ENCODE data around the gene SEMA4F.

Gene SEMA4F

DNA sequence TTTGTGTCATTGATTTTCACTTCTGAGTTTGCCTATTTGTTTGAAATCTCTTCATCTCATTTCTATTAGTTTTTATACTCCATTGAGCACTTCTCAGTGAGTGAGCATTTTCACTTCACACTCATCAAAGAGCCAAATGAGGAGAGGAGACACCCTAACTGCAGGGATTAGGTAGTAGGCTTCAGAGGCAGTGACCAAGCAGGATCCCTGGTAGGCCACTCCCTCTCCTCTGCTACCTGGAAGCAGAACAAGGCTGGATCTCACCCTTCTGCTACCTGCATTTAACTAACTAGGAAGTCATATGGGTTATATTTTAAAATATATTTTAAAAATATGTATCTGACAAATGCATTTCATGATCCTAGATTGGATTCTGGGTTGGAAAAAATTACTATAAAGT lies 52.7 kb downstream of the SEMA4F start:
- no peak for DNase-seq (ENCODE audit: low read depth in 3 of 3)

DNA sequence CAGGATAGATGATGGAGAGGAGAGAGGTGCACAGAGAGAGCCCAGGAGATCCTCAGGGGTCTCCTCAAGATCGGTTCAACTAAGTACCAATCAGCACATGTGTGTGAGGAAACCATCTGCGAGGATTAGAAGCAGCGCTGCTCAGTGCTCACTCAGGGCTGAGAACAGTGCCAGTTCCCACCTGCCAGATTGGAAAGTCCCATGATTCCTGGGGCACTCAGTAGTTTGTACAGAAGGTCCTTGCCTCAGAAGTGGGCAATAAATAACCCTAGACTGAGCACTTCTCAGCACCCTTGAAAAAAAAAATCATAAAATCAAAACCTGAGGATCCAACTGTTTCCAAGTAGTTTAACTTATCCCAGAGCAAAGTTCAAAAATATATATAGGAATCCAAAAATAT lies 53.8 kb downstream of the SEMA4F start:
- no peak for DNase-seq (ENCODE audit: low read depth in 3 of 3)

DNA sequence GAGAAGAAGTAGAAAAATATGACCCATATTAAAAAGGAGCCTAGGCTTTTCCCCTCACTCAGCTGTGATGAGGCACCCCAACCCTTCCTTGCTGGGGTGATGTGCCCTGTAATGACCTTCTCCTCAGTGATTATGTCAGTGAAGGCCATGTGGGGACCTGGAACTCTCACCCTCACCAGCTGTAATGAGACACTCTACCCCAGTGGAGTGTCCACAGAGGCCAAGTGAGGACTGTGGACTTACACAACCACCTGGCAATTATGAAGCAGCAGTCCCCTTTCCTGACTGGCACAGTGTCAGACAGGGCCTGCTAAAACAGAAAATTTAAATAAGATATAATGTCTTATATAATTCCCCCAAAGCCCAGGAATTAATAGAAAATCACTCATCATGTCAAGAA lies 54.2 kb downstream of the SEMA4F start:
- DNase-seq (ENCODE audit: low read depth in 3 of 3) = no peak

DNA sequence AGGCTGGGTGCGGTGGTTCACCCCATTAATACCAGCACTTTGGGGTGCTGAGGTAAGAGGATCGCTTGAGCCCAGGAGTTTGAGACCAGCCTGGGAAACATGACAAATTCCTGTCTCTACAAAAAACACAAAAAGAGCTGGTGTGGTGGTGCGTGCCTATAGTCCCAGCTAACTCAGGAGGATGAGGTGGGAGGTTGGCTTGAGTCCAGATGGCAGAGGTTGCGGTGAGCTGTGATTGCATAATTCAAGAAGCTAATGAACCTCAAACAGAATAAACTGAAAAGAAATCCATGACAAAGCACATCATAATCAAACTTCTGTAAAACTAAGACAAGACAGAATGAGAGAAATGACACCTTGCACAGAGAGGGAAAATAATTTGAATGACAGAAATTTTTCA lies 54.8 kb downstream of the SEMA4F start:
- no peak for DNase-seq (ENCODE audit: low read depth in 3 of 3)

DNA sequence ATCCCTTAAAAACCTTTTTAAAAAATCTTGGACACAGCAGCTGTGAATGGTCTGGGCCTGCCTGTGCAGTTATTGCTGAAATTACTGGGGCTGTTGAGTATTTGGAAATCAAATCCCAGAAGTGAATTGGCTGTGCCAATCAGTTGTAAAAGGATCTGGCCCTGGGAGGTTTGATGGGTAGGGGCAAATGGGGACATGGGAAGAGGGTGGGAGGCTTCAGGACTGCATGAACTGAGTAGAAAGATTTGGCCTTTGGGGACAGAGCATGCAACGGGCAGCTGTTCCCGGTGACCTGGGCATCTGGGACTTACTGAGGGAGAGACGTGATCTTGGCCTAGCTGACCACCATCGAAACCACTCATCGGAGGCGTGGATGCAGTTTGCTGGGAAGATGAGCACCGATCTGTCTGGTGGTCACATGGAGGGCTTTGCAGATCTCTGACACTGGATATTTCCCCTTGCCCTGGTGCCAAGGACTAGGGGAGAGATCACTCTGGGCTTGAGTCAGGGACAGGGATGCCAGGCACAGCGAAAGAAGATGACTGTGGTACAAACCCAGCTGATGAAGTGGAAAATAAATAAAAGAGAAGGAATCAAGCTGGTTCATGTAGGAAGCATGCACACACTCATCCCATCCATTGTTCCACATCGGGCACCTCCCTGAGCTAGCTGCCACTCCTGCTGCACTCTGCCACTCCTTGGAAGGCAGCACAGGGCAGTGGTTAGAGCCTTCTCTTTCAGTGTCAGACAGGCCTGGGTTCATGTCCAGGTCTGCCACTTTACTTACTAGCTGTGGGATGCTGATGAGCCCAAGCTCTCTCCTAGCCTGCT lies 58.4 kb downstream of the SEMA4F start:
- no peak for DNase-seq (ENCODE audit: low read depth in 3 of 3)

DNA sequence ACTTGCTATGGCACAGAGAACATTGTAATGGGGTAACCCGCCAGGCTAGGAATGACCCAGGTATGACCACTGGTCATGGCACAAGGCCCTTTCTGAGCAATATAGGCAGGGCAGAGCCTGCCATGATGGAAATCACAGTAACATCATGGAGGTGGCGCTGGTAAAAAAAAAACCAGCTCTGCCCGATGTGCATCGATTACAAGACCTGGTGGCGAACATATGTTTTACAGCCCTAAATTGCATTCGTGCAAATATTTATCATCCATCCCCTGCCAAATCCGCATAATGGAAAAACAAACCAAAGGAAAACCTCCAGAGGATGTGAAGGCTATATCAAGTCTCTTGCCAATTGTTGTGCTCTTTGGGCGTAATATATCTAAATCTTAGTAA lies 60.6 kb downstream of the SEMA4F start:
- no peak for DNase-seq (ENCODE audit: low read depth in 3 of 3)

DNA sequence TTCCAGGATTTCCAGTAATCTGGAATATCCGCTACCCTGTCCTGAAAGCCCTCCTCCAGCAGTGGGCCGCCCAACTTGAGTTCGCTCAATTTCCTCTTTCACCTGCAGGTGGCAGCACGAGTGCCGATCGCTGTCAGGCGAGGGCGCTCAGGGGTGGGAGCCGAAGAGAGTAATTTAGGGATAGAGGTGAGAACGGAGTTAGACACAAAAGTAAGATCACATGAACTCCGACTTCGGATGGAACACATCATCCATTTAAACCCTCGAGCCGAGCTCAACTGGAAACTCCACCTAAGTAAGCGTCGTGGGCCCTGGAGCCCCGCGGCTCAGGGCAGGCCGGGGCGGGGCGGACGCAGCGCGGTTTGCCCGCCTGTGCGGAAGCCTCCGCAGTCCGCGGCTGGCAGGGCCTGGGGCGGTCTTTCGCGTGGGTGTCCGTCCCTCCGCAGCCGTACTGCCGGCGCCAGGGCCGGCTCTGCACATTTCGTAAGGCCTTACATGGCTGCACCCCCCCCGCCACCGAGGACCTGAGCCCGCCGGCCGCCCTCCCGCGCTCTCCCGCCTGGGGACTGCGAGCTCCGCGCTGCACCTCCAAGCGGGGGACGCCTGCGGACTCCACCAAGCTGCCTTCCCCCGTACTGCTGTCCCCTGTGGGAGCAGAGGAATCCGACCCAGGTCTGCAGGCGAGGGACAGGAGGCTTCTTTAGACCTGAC lies 61.2 kb downstream of the SEMA4F start:
- peak; percentile 65 to 70 (median 67) for DNase-seq (ENCODE audit: low read depth in 3 of 3)

DNA sequence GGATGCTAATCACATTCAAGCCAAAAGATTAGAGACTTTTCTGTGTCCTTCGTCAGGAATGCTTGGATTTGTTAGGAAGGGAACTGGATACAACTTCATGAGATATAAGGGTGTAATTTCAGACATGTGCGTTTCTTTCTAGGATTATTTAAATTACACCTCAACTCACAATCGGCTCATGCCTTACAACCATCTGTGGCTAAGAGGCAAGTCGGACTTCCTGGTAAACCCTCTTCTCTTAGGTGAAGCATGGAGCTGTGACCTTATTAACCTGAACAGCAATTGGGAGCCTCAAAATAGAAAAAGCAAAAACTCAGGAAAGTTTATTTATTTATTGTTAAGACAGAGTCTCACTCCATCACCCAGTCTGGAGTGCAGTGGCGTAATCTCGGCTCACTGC lies 61.8 kb downstream of the SEMA4F start:
- DNase-seq (ENCODE audit: low read depth in 3 of 3) = no peak

DNA sequence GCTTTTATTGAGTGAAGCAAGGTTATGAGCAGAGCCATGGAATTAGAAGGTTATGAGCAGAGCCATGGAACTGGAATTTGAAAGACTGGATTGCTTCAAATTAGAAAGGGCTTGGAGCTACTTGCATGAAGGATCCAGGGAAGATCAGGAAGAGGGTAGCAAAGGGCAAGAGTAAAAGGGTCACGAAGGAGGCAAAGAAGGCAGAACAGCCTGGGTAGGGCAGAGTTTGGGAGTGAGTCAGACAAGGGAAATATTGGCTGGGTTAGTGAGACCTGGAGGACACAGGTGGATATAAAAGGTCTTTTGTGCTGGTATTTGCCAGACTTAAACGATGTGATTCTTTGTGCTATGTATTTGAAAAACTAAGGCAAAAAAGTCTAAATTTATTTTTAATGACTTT lies 65.0 kb downstream of the SEMA4F start:
- DNase-seq (ENCODE audit: low read depth in 3 of 3) = no peak

DNA sequence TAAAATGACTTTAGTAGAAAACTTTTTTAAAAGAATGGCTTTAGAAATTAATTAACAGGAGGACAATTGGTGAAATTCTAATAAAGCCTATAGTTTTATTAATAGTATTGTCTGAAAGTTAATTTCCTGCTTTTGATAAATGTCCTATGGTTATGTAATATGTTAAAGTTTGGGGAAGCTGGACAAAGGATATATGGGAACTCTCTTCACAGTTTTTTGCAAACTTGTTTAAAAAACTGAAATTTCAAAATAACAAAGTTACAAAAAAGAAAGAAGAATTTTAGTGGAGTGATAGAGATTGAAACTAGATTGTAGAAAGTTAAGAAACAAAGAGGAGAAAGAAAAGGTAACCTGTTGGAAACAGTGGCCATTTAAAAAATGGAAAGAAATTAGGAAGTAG lies 67.3 kb downstream of the SEMA4F start:
- no peak for DNase-seq (ENCODE audit: low read depth in 3 of 3)

DNA sequence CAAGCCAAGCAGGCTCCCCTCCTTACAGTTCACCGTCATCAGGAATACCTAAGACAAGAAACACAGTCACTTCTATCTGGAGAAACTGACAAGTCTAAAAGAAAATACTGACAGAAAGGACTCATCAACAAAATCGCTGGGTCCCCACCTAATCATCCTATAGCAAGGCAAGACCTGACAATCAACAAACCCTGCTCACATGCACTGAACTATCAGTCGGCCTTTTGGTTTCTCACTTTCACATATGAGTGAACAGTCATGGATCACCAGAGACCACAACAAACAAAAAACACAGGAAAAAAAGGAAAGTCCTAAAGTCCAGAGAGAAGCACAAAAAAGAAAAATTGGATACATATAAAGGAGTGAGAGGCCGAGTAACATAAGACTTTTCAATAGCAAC lies 70.4 kb downstream of the SEMA4F start:
- DNase-seq (ENCODE audit: low read depth in 3 of 3) = no peak

DNA sequence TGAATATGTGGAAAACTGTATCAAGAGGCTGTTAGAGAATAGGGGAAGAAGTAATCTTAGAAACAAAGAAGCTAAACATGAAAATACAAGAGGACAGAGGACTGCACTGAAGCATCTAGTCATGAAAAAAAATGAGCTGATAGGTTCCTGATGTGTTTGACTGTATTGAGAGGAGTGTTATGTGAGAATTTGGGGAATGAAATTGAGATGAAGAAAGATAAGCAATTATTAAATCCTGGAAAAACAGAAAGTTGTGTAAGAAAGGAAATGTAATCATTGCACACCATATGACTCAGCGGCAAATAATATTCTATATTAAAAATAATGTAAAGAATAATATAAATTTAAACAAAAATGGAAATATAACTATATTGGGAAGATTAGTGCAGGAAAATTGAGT lies 71.2 kb downstream of the SEMA4F start:
- no peak for DNase-seq (ENCODE audit: low read depth in 3 of 3)

DNA sequence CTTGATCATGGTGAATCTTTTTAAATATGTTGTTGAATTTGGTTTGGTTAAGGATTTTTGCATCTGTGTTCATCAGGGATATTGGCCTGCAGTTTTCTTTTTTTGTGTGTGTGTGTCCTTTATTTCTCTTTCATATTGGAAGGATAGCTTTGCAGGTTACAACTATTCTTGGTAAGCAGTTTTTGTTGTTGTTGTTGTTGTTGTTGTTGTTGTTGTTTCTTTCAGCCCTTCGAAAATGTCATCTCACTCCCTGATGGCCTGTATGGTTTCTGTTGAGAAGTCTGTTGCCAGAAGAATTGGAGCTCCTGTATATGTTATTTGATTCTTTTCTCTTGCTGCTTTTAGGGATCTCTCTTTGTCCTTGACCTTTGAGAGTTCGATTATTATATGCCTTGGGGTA lies 74.8 kb downstream of the SEMA4F start:
- DNase-seq (ENCODE audit: low read depth in 3 of 3) = no peak

DNA sequence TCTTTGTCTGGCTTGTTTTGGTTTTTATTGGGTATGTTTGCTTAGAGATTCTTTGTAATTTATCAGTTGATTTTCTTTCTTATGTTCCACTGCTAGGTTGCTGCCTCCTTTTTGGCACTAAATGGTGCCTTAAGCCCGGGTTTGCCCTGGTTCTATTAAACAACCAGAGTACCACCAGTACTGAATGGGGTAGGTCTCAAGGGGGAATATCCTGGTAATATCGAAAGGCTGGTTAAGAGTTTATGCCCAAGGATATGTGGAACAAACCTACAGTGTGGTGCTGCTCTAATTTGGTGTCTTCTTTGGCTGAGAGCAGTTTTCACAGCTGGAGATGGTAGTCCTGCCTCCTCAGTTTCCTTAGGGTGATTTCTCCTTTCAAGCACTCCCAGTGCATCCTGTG lies 76.5 kb downstream of the SEMA4F start:
- no peak for DNase-seq (ENCODE audit: low read depth in 3 of 3)
